ENCODE measurements around the gene MCM5. TPM values are rescaled to one million over a fixed set of nuclear protein-coding genes. Genes with fewer than 3 reads are reported as not detected.
"Not testable (repeated sequence)": the region's sequence is repeated elsewhere in the genome, so short reads cannot be mapped to it uniquely, and the experiment has no call there.

Gene MCM5
- total RNA-seq, 1 donor from 2014 or later, result 11.9 TPM

DNA sequence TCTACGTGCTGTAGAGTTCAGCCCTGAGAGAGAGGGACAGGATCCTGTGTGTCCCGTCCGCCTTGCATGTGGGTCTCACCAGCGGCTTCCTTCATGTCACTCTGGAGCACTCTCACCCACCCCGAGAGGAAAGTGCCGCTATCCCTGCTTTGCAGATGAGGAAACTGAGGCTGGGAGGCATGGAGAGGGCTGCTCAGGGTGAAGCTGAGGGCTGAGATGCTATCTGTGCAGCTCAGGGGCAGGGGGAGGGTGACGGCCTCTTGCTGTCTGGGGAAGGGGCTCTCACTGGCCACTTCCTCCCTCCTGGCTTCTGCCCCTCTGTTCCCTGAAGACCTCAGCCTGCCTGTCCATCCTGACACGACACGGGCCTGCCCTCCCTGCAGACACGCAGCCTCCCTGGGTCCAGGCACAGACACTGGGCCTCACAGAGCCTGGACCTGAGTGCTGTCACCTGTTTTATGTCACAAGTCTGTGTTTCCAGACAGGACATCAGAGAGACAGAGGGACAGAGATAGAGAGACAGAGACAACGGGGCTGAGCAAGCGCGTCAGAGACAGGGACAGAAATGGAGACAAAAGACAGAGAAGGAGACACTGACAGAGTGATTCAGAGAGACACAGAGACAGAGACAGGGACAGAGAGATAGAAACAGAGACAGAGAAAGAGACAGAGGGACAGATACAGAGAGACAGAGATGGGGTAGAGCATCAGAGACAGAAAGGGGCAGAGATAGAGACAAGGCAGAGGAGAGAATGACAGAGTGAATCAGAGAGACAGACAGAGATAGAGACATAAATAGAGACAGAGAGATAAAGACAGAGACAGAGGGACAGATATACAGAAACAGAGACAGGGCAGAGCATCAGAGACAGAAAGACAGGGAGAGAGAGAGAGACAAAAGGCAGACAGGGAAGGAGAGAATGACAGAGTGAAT, 53.1 kb downstream of the MCM5 start:
- no peak for DNase-seq

DNA sequence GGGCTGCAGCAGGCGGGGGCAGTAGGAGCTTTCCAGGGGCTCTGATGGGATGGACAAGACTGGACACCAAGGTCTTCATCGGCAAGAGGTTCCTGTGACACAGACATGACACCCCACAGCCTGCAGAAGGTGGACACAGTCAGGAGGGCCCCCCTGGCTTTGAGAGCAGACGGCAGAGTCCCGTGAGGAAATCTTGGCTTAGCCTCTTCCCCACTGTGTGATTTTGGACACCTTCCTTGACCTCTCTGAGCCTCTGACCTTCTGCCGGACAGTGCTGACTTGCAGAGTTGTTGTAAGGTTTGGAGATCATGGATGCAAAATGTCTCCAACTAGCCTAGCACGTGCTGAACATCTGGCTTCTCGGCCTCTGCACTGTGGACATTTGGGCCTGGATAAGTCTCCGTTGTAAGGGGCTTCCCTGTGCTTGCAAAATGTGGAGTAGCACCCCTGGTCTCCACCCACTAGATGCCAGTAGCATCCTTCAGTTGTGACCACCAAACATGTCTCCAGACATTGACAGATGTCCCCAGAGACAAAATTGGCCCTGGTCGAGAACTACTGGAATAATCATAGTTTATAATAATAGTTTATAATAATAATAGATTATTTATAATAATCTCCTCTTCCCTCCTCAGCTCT, 54.6 kb downstream of the MCM5 start:
- DNase-seq, result no peak

DNA sequence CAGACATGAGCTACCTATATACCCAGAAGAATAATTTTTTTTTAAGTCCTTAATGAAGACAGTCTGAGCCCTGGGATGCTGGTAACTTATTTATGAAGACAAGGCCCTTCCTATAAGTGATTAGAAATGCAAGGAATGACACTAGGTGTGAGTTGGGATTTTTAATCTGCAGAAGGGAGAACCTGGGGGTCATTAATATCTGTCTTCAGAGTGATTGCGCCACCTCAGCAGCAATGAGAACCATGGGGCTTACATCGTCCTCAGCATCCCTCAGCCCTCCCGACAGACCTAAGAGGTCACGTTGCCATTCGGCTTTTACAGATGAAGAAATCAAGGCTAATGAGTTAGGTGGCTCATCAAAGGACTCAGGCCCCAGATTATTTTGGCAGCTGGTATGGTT, 55.6 kb downstream of the MCM5 start:
- no peak for DNase-seq

DNA sequence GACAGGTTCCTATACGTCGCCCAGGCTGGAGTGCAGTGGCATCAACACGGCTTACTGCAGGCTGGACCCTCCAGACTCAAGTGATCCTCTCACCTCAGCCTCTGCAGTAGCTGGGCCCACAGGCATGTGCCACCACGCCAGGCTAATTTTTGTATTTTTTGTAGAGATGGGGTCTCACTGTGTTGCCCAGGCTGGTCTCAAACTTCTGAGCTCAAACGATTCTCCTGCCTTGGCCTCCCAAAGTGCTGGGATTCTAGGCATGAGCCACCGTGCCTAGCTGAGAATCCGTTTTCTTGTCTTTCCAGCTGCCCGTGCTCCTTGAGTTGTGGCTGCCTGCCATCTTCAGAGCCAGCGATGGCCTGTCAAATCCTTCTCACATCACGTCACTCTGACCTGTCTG, 56.8 kb downstream of the MCM5 start:
- DNase-seq, result no peak

DNA sequence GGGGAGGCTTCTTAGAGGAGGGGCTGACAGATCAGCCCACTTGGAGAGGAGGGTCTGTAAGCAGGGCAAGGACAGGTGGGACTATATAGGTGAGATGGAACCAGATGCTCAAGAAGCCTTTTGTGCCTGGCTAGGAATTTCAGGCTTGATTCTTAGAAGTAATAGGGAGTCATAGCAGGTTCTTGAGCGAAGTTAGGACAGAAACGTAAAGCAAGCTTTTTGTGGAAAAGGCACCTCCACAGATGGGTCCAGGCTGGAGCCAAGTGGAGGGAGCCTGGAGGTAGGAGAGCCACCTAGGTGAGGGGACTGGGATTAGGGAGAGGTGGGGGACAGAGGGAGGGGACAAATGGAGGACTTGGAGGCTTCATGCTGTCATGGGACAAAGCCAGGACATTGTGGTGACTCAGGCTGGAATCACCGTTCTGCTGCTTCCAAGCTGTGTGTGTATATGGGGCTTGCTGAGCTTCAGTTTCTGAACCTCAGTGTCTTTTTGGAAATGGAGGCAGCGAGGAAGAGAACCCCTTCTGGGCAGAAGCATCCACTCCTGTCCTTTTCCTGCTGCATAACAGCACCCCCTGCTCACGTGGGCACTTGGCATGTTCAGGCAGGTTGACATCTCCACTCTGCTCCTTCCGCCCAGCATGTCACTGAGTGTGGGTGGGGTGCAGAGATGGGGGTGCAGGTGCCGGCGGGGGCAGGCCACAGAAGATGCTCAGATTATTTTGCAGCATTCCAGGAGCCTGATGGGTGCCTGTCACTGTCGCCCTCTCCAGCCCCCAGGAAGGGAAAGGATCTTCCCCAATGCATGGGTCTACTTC, 58.0 kb downstream of the MCM5 start:
- no peak for DNase-seq

DNA sequence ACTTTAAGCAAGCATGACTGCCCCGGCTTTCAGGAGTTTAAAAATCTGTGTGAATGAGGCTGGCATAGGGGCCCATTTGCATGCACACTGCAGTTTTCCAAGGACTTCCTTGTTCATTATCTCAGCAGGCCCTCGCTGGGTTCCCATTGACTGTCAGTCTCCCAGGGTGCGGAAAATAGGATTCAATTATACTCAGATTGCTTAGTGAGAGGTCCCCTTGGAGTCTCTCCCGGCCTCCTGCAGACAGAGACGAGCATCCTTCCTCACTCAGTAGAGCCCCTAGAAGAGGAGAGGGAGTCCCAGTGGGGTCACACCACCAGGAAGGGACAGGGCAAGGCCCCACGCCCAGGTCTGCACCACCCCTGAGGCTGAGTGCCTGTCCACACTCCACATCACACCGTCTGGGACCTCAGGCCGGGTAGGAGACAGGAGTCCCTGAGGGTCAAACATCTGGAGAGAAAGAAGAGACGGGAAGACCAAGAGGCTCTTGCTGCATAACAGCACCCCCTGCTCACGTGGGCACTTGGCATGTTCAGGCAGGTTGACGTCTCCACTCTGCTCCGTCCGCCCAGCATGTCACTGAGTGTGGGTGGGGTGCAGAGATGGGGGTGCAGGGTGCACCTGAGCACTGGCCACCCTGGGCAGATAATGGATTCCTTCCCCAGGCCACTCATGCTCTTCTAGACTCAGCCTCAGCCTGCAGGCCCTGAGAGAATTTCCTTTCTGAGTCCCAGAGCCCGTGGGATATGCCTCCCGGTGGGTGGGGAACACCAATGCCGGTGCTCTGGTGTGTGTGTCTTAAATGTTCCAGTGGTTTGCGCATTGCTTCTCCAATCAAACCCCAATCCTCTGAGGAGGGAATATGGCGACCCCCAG, 58.8 kb downstream of the MCM5 start:
- no peak for DNase-seq

DNA sequence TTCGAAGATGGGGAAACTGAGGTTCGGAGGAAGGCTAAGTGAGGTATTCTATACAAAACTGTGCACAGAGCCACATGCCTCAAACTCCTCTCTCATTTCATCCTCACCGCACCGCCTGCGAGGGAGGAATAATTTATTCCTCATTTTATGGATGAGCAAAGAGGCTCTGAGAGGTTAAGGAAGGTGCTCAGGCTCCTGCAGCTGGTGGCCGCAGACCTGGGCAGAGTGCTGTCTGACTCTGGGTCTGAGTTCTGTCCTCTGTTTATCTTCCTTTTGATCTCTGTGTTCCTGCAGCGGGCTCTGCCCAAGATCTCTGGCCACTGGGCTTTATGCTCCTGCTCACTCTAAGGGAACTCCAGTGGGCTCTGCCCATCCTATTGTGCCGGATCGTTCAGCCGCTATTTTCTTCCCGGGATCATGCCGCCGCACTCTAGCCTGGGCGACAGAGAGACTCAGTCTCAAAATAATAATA, 59.5 kb downstream of the MCM5 start:
- DNase-seq, result no peak

DNA sequence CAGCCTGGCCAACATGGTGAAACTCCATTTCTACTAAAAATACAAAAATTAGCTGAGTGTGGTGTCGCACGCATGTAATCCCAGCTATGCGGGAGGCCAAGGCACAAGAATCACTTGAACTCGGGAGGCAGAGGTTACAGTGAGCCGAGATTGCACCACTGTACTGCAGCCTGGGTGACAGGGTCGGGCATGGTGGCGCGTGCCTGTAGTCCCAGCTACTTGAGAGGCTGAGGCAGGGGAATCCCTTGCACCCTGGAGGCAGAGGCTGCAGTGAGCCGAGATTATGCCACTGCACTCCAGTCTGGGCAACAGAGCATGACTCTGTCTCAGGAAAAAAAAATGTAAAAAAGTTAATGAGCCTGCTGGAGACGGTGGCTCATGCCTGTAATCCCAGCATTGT, 60.0 kb downstream of the MCM5 start:
- not testable (repeated sequence) for DNase-seq

DNA sequence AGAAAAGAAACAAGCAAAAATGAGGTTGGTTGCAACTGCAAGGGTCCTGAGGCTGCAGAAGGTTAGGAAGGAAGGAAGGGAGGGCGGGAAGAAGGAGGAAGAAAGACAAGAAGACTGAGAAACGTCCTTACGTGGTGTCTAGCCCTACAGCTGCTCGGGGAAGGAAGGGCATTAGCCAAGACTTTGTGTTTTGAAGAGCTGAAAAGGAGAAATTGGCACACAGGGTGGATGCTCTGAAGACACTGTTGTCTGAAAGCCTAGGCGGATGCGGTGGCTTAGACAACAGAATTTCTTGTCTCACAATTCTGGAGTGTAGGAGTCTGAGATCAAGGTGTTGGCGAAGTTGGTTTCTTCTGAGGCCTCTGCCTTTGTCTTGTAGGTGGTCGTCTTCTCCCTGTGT, 60.7 kb downstream of the MCM5 start:
- no peak for DNase-seq

DNA sequence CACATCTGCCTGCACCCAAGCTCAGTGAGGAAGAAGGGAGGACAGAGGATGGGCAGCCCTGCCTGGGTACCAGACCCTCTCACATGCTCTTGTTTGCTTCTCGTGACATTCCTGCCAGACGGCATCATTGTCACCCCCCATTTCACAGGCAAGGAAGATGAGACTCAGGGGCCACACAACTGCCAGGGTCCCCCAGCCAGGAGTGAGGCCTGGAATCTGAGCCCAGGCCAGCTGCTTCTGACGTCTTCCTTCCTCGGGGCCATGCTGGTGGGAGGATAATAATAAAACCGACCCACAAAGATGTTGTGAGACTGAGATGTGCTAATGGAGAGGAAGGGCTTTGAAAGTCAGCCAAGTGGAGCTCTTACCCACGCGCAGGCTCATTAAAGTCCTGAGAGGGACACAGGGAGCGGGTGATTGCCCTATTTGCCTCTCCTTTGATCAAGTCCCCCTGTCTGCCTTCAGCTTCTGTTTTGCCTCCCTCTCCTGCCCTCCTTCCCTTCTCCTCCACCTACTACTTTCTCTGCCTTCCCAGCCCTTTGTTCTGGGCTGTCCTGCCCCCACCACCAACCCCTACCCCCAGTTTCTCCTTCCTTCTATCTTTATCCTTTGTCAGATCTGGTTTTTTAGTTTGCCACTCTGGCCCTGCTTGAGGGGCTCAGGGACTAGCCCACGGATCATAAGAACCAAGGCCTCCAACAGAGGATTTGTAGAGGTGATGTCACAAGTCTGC, 62.7 kb downstream of the MCM5 start:
- DNase-seq, result no peak

DNA sequence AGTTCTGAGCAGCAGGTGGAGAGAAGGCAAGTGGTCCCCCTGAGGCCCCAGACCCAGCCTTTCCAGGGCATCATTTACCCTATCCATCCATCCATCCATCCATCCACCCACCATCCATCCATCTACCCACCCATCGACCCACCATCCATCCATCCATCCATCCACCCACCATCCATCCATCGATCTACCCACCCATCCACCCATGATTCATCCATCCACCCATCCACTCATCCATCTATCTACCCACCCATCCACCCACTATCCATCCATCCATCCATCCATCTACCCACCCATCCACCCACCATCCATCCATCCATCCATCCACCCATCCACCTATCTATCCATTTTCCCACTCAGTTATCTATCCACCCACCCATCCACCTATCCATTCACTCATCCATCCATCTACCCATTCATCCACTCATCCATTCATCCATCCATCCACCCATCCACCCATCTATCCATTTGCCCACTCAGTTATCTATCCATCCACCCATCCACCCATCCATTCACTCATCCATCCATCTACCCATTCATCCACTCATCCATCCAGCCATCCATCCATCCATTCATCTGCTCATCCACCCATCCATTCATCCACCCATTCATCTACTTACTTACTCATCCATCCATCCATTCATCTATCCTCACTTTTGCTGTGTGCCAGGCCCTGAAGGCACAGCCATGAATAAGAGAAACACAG, 63.4 kb downstream of the MCM5 start:
- no peak for DNase-seq

DNA sequence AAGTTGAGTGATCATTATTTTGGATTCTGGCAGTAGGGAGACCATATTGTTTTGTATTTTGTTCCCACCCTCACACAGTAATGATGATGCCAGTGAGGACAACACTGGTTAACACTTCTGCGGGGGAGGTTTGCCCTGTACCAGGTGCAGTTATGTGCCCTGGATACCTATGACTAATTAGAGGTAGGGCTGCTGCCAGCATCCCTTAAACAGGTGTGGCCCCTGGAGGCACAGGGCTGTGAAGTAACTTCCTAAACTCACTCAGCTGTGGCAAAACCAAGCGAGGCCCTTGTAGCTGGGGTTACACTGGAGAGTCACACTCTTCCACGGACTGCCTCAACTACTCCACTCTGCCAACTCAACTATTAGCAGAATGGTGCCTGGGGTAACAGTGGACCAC, 64.5 kb downstream of the MCM5 start:
- DNase-seq, result no peak

DNA sequence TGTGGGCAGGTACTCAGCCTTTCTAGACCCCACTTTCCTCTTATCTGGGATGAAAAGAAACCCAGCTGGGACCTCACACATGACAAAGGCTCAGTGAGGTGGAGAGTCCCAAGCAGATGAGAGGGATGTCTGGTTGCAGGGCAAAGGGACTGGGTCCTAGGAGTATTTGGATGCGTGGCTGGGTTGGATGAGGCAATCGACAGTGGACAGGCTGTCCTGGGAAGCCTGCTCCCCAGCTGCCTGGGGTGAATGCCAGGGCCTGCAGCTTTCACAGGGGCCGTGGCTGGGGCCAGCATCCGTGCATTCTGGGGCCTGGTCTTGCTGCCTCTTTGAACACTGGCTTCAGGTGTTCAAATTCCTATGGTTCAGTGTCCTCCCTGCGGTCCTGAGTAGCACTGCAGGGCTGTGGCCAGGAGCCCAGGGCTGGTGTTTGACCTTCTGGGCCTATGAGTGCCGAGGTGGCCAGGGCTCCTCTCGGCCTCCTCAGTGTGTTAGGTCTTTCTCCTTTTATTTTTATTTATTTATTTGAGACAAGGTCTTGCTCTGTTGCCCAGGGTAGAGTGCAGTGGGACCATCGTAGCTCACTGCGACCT, 65.3 kb downstream of the MCM5 start:
- DNase-seq, result no peak

DNA sequence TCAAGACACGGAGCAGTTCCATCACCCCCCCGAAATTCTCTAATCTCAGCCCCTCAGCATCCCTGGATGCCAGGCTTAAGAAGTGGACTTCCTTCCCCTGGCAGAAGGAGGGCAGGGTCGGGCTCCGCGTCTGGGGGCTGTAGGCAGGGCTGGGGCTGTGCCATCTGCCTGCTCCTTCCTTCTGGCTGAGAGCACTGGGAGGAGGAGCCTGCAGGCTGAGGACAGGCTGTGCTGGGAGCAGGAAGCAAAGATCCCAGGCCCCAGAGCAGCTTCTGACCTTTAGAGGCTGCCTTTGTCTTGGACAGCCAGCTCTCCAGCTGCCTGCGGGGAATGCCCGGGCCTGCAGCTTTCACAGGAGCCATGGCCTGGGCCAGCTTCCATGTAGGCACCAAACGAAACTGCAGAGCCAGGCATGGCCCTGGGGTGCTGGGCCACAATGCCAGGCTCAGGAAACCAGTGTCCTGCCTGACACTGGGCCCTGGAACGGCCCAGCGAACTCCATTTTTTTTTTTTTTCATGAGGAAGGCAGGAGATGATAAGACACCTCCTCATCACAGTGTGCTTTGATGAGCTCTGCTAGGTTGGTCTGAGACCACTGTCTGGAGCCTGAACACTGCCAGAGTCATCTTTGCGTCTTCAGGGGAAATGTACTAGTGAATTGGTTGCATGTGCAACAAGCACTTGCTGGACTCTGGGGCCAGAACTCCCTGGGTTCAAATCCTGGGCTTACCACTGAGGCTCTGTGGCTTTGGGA, 67.9 kb downstream of the MCM5 start:
- DNase-seq, result peak; percentile 74

DNA sequence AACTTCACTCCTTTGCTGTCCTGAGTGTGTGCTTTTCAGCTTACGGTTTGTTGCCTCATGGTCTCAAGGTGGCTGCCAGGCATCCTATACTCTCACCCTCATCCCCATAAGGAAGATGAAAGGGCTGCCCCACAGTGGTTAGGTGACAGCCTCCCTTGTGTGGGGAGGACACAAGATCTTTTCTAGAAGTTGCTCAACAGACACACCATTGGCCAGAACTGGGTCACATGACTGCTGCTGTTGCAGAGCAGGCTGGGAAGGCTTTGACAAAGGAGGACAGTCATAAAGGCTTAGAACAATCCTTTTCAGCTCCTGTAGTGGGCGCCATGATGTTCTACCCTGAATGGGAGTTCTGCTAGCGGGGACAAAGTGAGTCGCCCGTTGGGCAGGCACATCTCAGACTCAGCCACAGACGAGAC, 71.0 kb downstream of the MCM5 start:
- no peak for DNase-seq

DNA sequence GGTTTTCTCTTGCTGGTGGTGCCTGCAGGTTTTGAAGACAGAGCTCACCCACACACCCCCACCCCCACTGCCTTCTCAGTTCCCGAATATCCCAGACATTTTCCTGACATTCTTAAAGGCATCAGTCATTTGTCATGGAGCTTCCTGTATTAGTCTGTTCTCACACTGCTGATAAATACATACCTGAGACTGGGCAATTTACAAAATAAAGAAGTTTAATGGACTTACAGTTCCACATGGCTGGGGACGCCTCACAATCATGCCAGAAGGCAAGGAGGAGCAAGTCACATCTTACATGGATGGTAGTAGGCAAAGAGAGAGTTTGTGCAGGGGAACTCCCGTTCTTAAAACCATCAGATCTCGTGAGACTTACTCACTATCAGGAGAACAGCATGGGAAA, 71.6 kb downstream of the MCM5 start:
- not testable (repeated sequence) for DNase-seq

DNA sequence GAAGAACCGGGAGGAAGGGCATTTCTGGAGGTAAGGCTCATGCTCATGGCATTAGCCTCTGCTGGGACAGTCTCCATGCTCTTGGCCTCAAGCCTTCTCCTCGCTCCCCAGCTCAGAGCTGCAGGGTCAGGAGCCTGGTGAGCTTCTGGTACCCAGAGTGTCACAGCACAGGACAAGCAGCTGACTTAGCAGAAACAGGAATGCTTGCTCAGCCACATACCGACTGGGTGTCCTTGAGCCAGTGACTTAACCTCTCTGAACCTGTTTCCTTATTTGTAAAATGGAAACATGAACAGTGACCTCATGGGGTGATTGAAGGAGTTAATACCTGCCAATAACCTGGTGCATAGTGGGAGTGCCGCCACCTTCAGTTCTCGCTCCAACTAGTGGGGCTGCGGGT, 72.5 kb downstream of the MCM5 start:
- no peak for DNase-seq

DNA sequence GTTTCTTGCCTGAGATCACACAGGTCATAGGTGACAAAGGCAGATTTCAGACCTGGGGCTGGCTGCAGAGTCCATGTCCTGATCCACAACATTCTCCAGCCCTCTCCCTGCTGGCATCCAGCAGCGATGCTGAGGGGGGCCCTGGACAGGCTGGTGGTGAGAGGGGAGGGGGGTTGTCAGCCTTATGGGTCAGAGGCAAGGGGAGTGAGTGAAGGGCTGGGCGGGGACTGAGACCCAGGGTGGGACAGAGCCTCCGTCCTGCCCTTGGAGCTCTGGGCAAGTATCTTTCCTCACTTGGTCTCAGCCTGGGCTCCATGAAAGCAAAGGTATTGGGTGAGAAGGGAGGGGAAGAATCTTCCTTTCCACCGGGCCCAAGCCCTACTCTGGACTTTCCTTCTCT, 74.0 kb downstream of the MCM5 start:
- no peak for DNase-seq

All from occipital lobe (tissue), 2 donors.